Measurements from ENCODE around the gene APOBR. TPM values are rescaled to one million over a fixed set of nuclear protein-coding genes. Genes with fewer than 3 reads are reported as not detected.

APOBR gene
- total and polyA plus RNA-seq, 2 of the 13 experiments (the other 11 are each of a cell fraction or from before 2014, with no cell fraction given) = 0.03 TPM; not detected in 1

- no peak for TF ChIP-seq NCOR1 (IDR thresholded peaks at IDR 0.05; ENCODE audit: borderline replicate concordance, low read length)
- TF ChIP-seq E2F5 (CRISPR knock-in tag; conservative IDR thresholded peaks at IDR 0.05) = no peak
- TF ChIP-seq ZNF432 (CRISPR knock-in tag; IDR thresholded peaks at IDR 0.05; ENCODE audit: borderline replicate concordance) = no peak
- TF ChIP-seq ZNF879 (CRISPR knock-in tag; IDR thresholded peaks at IDR 0.05) = no peak
- TF ChIP-seq ZHX1 (CRISPR knock-in tag; IDR thresholded peaks at IDR 0.05; ENCODE audit: low read depth) = no peak
- TF ChIP-seq NFE2 (CRISPR knock-in tag; IDR thresholded peaks at IDR 0.05) = no peak
- TF ChIP-seq HMG20A (CRISPR knock-in tag; IDR thresholded peaks at IDR 0.05; ENCODE audit: borderline replicate concordance) = peak; percentile 60; the same call in 1 of the 2 replicates
- TF ChIP-seq NFE2L1 (CRISPR knock-in tag; IDR thresholded peaks at IDR 0.05; ENCODE audit: borderline replicate concordance) = no peak
- TF ChIP-seq ZBTB34 (CRISPR knock-in tag; IDR thresholded peaks at IDR 0.05) = no peak; the same call in 1 of the 2 replicates
- TF ChIP-seq ZNF274 (CRISPR knock-in tag; IDR thresholded peaks at IDR 0.05) = peak; percentile 86
- TF ChIP-seq HINFP (CRISPR knock-in tag; IDR thresholded peaks at IDR 0.05; ENCODE audit: low read depth) = no peak
- TF ChIP-seq BRF2 (CRISPR knock-in tag; IDR thresholded peaks at IDR 0.05) = no peak
- peak; percentile 76 for TF ChIP-seq XRCC5 (optimal IDR thresholded peaks at IDR 0.05; ENCODE audit: low read length)
- TF ChIP-seq EZH2 (conservative IDR thresholded peaks at IDR 0.05; ENCODE audit: low read depth, low read length) = no peak
- TF ChIP-seq ZNF576 (CRISPR knock-in tag; IDR thresholded peaks at IDR 0.05) = no peak
- no peak for TF ChIP-seq MAZ (IDR thresholded peaks at IDR 0.05; ENCODE audit: borderline replicate concordance, low read depth, low read length)
- TF ChIP-seq MAZ (CRISPR knock-in tag; IDR thresholded peaks at IDR 0.05; ENCODE audit: low read depth) = peak; percentile 47; the same call in 1 of the 2 replicates
These were observed 44.5 kb downstream of the APOBR start, which contains the start of gene NUPR1 (continued) for GRCh38 chr16:28538733-28539596.

Measured in HepG2 (cell line).